Inflammatory macrophage treated with lipopolysaccharide for 1 hour (primary cell): ENCODE measurements around the gene SCT.

ENCODE experiments used
- DNase-seq, 2 donors: peaks; one replicate each; pipeline ENCODE4 v3.0.0-alpha.2; 2020 to 2022

SCT gene

DNA sequence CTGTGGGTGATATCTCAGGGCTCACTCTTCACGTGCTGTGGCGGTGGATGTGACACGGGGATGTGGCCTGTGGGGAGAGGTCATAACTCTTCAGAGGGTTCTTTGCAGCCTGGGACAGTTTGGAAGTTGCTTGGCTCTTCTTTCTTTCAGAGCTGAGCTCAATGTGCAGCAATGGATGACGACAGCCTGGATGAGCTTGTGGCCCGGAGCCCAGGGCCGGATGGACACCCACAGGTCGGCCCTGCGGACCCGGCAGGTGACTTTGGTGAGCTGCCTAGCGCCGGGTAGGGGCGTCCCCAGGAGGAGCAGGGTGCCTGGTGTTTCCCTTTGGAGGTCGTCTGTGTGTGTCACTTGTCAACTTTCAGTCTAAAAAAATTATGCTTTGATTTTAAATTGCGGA, 45.6 kb downstream of the SCT start:
- DNase-seq = no peak

DNA sequence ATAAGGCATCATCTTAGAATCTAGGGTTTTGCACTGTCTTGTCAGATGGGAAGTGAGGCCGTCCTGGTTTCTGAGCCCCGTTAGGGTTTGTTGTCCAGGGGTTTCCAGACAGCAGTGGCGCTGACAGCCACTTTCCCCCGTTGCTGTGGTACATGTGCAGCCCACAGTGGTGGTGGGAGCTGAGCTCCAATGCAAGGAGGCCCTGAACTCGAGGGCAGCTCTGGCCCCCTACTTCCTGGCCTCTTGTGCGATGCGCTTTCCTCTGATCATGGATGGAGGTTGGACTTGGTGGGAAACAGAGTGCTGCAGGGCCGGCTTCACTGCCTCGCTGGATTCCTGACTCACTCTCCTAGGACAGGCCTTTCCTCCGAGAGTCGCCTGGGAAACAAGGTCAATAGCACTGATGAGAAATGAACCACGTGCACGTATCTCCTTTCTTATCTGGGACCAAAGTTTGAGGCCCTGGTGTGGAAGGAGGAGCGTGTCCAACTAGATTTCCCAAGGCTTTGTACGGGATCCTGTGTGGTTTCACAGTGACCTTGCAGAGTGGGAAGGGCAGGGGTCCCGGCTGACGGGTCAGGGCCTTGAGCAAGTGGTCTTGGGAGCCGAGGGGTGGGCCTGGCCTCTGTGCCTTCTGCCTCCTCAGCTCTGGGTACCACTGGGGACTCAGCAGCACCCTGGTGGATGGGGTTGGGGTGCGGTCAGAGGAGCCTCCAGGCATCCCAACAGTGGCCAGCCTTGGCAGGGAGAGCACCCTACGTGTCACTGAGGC, 47.0 kb downstream of the SCT start:
- DNase-seq = no peak

DNA sequence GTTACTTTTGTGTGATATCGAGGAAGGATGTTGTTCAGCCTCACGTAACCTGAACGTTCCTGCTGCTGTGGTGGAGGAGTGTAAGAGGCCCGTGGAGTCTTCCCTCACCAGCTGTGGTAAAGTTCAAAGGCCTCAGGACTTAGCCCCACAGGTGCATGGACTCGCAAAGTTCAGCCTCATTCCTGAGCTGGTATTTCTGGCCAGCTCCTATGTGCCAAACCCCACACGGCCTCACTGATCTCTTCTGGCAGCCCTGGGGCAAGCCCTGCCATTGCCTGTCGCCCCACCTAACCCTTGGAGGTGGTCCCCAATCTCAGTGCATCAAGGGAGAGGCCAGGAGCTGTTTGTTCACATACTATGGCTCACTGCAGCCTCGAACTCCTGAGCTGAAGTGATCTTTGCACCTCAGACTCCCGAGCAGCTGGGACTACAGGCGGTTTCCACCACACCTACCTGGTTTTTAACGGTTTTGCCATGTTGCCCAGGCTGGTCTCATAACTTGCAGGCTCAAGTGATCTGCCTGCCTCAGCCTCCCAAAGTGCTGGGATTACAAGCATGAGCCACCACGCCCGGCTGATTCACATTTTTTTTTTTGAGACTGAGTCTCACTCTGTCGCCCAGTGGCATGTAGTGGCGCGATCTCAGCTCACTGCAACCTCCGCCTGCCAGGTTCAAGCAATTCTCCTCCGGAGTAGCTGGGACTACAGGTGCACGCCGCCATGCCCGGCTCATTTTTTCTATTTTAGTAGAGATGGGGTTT, 48.5 kb downstream of the SCT start:
- no peak for DNase-seq

DNA sequence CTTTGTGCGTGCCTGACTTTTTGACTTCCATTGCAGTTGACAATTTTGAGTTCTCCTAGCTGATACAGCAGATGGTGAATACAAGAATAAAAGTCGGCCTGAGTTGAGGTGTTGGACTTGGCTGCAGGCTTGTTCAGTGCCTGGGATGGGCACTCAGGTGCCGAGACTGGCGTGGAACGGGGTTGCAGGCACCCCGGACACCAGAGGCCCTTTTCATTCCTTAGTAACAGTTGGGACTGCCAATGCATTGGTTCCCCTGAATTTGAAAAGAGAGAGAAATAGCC, 49.4 kb downstream of the SCT start:
- DNase-seq = no peak

DNA sequence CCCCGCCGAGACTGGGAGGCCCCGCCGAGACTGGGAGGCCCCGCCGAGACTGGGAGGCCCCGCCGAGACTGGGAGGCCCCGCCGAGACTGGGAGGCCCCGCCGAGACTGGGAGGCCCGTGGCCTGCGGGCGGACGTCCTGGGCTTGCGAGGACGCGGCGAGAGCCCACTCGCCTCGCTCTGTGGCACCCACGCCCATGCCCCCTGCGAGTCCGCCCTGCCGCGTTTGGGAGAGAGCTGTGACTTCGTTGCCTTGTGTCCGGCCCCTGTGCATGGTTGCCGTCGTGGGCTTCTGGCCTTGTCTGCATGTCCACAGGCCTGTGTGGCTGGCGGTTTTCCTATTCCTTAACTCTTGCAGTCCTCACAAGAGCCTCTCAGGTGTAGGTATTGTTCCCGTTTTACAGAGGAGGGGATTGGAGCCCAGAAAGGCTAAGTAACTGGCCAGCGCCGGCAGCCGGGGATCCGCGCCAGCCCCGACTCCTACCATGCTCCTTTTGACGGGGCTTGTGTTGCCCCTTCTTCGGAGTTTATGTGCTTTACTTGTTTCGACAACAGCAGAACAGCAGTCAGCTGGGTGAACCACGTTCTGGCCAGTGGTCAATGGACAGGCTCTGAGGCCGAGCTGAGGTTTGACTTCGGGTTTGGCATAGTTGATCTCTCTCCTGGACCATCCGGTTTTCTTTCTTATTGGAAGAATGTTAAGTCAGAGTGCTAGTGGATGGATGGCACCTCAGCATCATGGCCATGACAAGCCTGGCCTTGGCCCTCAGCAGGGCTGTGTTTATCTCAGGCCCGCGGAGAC, 50.0 kb downstream of the SCT start:
- DNase-seq = no peak
